ENCODE data around the gene MTF2.
"Not testable (repeated sequence)": the region's sequence is repeated elsewhere in the genome, so short reads cannot be mapped to it uniquely, and the experiment has no call there.

MTF2 gene

DNA sequence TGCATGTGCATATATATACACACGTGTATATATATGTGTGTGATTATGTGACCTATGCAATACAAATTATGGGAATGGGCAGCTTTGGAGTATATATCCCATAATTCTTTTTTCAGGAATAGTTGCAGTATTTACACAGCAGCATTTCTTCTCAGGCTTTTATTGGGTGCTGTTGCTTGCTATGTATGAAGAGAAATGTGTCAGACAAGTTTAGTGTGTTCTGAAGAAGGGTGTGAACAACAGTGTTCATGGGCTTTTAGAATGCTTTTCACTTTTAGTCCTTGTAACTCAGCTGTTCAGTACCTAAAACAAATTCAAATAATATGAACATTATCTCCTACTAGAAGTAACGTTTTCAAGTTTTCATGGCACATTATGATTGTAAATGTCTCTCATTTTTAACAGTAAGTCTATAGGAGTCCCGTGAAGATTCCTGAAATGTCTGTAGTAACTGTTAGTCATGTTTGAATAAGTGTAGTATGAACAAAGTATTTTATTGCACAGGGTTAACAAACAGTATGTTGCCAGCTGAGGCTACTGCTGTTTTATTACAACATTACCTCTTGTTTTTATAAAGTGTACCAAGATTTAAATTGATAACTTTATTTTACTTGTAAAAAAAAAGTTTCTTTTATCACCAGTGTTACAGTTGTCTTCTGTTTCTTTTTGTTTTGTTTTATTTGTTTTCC, 58.7 kb downstream of the MTF2 start:
- H3K36me3 ChIP-seq (ENCODE audit: insufficient read depth, low read length): peaks cover 18% of the 10 kb centered on the region
- H3K4me1 ChIP-seq (ENCODE audit: insufficient read depth, low read length): no peaks in the 10 kb centered on the region
- no peak overlapping the region for H3K9ac ChIP-seq (ENCODE audit: low read depth, low read length)
- H3K9me3 ChIP-seq (ENCODE audit: control insufficient read depth, insufficient read depth, low read length): no peaks in the 10 kb centered on the region

DNA sequence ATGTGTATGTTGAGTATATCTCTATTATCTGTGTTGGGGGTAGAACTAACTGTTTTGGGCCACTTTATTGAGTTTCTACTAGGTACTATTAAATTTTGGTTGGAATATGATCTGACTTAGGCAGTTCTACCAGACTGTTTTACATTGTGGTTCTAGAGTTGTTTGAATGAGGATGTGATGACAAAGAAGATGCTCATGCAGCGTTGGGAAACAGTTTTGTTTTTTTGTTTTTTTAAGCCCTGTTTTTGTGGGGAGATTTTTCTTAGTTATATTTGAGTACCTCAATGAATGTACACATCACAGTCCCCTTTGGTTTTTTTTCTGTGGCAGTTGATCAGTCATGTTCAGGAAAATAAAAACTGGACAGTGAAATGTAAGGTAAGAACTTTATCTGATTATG, 61.0 kb downstream of the MTF2 start:
- H3K4me1 ChIP-seq (ENCODE audit: insufficient read depth, low read length): no peaks in the 10 kb centered on the region
- no peaks in the 10 kb centered on the region for H3K9me3 ChIP-seq (ENCODE audit: control insufficient read depth, insufficient read depth, low read length)
- H3K36me3 ChIP-seq (ENCODE audit: insufficient read depth, low read length): peaks cover 13% of the 10 kb centered on the region; the same call in 1 of the 2 replicates
- no peak overlapping the region for H3K9ac ChIP-seq (ENCODE audit: low read depth, low read length)

- Histone ChIP-seq H3K9me3 (ENCODE audit: control insufficient read depth, insufficient read depth, low read length) (no peaks in the 10 kb centered on the region), H3K4me1 (ENCODE audit: insufficient read depth, low read length) (no peaks in the 10 kb centered on the region), H3K36me3 (ENCODE audit: insufficient read depth, low read length) (peaks cover 3% of the 10 kb centered on the region; the same call in 1 of the 2 replicates), H3K9ac (ENCODE audit: low read depth, low read length) (no peak overlapping the region)
Measured at GRCh38 chr1:93142161-93142560, 63.1 kb downstream of the MTF2 start.

DNA sequence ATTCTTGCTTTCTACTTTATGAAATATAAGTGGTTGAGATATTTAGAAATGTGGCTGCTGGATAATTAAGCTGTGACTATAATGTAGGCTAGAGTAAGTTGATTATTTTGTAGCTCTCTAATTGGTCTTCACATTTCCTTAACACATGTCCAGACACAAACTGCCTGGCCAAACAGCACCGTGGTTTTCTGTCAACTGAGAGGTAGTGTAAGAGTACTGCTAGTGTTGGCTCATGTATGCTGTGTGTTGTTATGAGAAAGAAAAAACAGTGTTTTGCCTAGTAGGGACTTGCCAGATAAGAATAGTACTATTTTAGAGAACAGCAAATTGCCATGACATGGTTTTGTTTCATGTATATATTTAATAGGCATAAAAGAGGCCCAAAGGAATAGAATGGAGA, 64.1 kb downstream of the MTF2 start:
- Histone ChIP-seq H3K4me1 (ENCODE audit: insufficient read depth, low read length) (no peaks in the 10 kb centered on the region), H3K9ac (ENCODE audit: low read depth, low read length) (no peak overlapping the region), H3K9me3 (ENCODE audit: control insufficient read depth, insufficient read depth, low read length) (no peaks in the 10 kb centered on the region), H3K36me3 (ENCODE audit: insufficient read depth, low read length) (peaks cover 3% of the 10 kb centered on the region; the same call in 1 of the 2 replicates)

DNA sequence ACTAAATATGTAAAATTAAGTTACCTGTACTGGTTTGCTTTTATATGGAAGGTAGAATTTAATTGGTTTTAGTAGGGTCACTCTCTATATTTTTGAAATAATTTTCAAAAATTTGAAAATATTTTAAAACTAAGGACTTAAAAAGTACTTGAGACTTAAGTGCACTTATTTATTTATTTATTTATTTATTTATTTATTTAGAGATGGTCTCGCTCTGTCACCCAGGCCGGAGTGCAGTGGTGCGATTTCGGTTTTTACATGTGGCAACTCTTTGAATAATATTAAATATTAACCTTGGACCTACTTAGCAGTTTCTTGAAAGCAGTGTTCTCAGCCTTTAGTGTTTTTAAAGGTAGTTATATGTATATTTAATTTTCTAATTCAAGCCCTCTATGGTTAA, 64.7 kb downstream of the MTF2 start:
- no peaks in the 10 kb centered on the region for H3K4me1 ChIP-seq (ENCODE audit: insufficient read depth, low read length)
- H3K9ac ChIP-seq (ENCODE audit: low read depth, low read length): no peak overlapping the region
- H3K36me3 ChIP-seq (ENCODE audit: insufficient read depth, low read length): peaks cover 3% of the 10 kb centered on the region; the same call in 1 of the 2 replicates
- no peaks in the 10 kb centered on the region for H3K9me3 ChIP-seq (ENCODE audit: control insufficient read depth, insufficient read depth, low read length)

- Histone ChIP-seq H3K4me1 (ENCODE audit: insufficient read depth, low read length) (no peaks in the 10 kb centered on the region), H3K9ac (ENCODE audit: low read depth, low read length) (no peak overlapping the region), H3K9me3 (ENCODE audit: control insufficient read depth, insufficient read depth, low read length) (no peaks in the 10 kb centered on the region), H3K36me3 (ENCODE audit: insufficient read depth, low read length) (no peaks in the 10 kb centered on the region)
Measured at GRCh38 chr1:93148001-93148400, 68.9 kb downstream of the MTF2 start.

DNA sequence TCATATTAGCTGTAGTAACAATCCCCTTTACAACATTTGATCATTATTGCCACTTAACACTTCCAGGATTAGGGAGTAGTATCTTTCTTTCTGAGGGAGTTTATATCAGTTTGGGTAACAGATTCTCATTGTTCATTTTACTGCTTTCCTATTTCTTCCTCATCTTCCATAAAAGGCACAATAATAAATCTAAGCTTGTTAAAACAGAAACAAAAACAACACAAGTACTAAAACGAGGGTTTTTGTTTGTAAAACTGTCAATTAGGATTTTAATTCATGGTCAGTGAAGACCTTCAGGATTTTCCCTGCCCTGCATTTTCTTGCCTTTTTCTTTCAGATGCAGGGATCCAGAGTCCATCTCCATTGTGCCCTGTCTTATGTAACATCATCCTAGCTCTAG, 71.6 kb downstream of the MTF2 start:
- no peaks in the 10 kb centered on the region for H3K36me3 ChIP-seq (ENCODE audit: insufficient read depth, low read length)
- no peak overlapping the region for H3K9ac ChIP-seq (ENCODE audit: low read depth, low read length)
- peaks cover 11% of the 10 kb centered on the region; the same call in 1 of the 2 replicates for H3K4me1 ChIP-seq (ENCODE audit: insufficient read depth, low read length)
- no peaks in the 10 kb centered on the region for H3K9me3 ChIP-seq (ENCODE audit: control insufficient read depth, insufficient read depth, low read length)

GRCh38 chr1:93151474-93151873, 72.4 kb downstream of the MTF2 start:
- Histone ChIP-seq H3K36me3 (ENCODE audit: insufficient read depth, low read length) (no peaks in the 10 kb centered on the region), H3K9me3 (ENCODE audit: control insufficient read depth, insufficient read depth, low read length) (no peaks in the 10 kb centered on the region), H3K9ac (ENCODE audit: low read depth, low read length) (no peak overlapping the region), H3K4me1 (ENCODE audit: insufficient read depth, low read length) (peaks cover 11% of the 10 kb centered on the region; the same call in 1 of the 2 replicates)

DNA sequence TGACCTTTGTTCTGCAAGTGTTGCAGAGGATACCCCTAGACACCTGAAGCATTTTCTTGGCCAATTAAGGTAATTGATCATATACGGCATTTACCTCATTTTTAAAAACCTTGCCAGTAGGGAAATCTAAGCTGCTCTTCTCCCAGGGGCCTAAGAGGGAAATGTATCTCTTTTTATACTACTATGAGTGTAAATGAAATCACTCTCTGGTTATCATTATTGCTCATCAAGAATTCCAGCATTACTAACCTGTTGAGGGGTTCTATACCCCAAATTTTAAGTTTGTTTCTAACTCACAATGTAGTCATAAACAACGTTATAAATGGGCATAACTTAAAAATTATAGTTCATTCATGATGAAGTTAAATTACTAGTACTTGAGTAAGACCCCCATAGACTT, 73.8 kb downstream of the MTF2 start:
- no peaks in the 10 kb centered on the region for H3K9me3 ChIP-seq (ENCODE audit: control insufficient read depth, insufficient read depth, low read length)
- no peak overlapping the region for H3K9ac ChIP-seq (ENCODE audit: low read depth, low read length)
- no peaks in the 10 kb centered on the region for H3K36me3 ChIP-seq (ENCODE audit: insufficient read depth, low read length)
- H3K4me1 ChIP-seq (ENCODE audit: insufficient read depth, low read length): peaks cover 11% of the 10 kb centered on the region; the same call in 1 of the 2 replicates

DNA sequence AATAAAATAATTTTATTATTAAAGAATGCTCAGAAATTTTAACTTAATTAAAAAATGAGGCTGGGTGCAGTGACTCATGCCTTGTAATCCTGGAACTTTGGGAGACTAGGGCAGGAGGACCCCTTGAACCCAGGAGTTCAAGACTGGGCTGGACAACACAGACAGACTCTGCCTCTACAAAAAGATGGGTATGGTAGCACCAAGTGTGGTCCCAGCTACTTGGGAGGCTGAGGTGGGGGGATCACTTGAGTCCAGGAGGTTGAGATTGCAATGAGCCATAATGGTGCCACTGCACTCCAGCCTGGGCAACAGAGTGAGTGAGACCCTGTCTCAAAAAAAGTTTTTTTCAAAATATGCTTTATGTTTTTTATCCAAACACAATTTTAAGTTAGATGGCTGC, 75.8 kb downstream of the MTF2 start:
- Histone ChIP-seq H3K4me1 (ENCODE audit: insufficient read depth, low read length) (peaks cover 11% of the 10 kb centered on the region; the same call in 1 of the 2 replicates), H3K9me3 (ENCODE audit: control insufficient read depth, insufficient read depth, low read length) (no peaks in the 10 kb centered on the region), H3K36me3 (ENCODE audit: insufficient read depth, low read length) (peaks cover 2% of the 10 kb centered on the region; the same call in 1 of the 2 replicates), H3K9ac (ENCODE audit: low read depth, low read length) (no peak overlapping the region)

GRCh38 chr1:93155335-93155734, 76.3 kb downstream of the MTF2 start:
- H3K9me3 ChIP-seq (ENCODE audit: control insufficient read depth, insufficient read depth, low read length): no peaks in the 10 kb centered on the region
- H3K36me3 ChIP-seq (ENCODE audit: insufficient read depth, low read length): peaks cover 2% of the 10 kb centered on the region; the same call in 1 of the 2 replicates
- peaks cover 11% of the 10 kb centered on the region; the same call in 1 of the 2 replicates for H3K4me1 ChIP-seq (ENCODE audit: insufficient read depth, low read length)
- H3K9ac ChIP-seq (ENCODE audit: low read depth, low read length): no peak overlapping the region

- H3K9ac ChIP-seq (ENCODE audit: low read depth, low read length): no peak overlapping the region
- H3K36me3 ChIP-seq (ENCODE audit: insufficient read depth, low read length): peaks cover 2% of the 10 kb centered on the region; the same call in 1 of the 2 replicates
- peaks cover 11% of the 10 kb centered on the region; the same call in 1 of the 2 replicates for H3K4me1 ChIP-seq (ENCODE audit: insufficient read depth, low read length)
- no peaks in the 10 kb centered on the region for H3K9me3 ChIP-seq (ENCODE audit: control insufficient read depth, insufficient read depth, low read length)
Measured at GRCh38 chr1:93159337-93159736, 80.3 kb downstream of the MTF2 start.

GRCh38 chr1:93163314-93163713, 84.2 kb downstream of the MTF2 start:
- not testable (repeated sequence) for H3K9me3 ChIP-seq (ENCODE audit: control insufficient read depth, insufficient read depth, low read length); H3K9ac ChIP-seq (ENCODE audit: low read depth, low read length); H3K36me3 ChIP-seq (ENCODE audit: insufficient read depth, low read length); H3K4me1 ChIP-seq (ENCODE audit: insufficient read depth, low read length)

DNA sequence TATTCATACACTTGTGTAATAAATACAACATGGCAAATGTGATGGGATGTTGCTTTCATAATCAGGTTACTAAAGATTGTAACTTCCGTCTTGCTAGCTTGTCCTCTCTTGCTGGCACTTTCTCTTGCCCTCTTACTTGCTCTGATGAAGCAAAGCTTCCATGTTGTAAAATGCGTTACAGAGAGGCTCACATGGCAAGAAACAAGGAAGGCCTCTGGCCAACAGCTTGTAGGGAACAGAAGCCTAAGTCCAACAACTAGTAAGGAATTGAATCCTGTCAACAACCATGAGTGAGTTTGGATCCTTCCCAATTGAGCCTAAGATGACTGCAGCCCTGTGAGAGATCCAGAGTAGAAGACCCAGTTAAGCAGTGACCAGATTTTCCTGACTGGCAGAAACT, 85.7 kb downstream of the MTF2 start:
- no peaks in the 10 kb centered on the region for H3K4me1 ChIP-seq (ENCODE audit: insufficient read depth, low read length)
- H3K9ac ChIP-seq (ENCODE audit: low read depth, low read length): no peak overlapping the region
- no peaks in the 10 kb centered on the region; the same call in 1 of the 2 replicates for H3K36me3 ChIP-seq (ENCODE audit: insufficient read depth, low read length)
- no peaks in the 10 kb centered on the region for H3K9me3 ChIP-seq (ENCODE audit: control insufficient read depth, insufficient read depth, low read length)

GRCh38 chr1:93165895-93166294, 86.8 kb downstream of the MTF2 start:
- H3K9ac ChIP-seq (ENCODE audit: low read depth, low read length); H3K4me1 ChIP-seq (ENCODE audit: insufficient read depth, low read length); H3K9me3 ChIP-seq (ENCODE audit: control insufficient read depth, insufficient read depth, low read length); H3K36me3 ChIP-seq (ENCODE audit: insufficient read depth, low read length): not testable (repeated sequence)

Data from ES-I3 (cell line).